ENCODE measurements around the gene FIBIN. TPM values are rescaled to one million over a fixed set of nuclear protein-coding genes. Genes with fewer than 3 reads are reported as not detected.

Gene FIBIN
- total and polyA plus RNA-seq, 8 donors, result 4.0 to 18.5 (median 6.9) TPM

GRCh38 chr11:27024865-27025264, 31.0 kb downstream of the FIBIN start:
- intact Hi-C loops (cut with DNase I), result no loop called here
- no peaks in the 10 kb centered on the region for H3K4me1 ChIP-seq
- no peaks in the 10 kb centered on the region for H3K27me3 ChIP-seq
- H3K27ac ChIP-seq, result no peak overlapping the region
- DNase-seq (no peak), ATAC-seq (no peak)
- peaks cover 0 to 2% of the 10 kb centered on the region in 2 donors for H3K9me3 ChIP-seq
- no peaks in the 10 kb centered on the region for H3K36me3 ChIP-seq
- no peak overlapping the region for H3K4me3 ChIP-seq
- no peak for TF ChIP-seq CTCF (IDR thresholded peaks at IDR 0.05)

GRCh38 chr11:27025312-27025955, 31.5 kb downstream of the FIBIN start:
- no peaks in the 10 kb centered on the region for H3K27me3 ChIP-seq
- H3K9me3 ChIP-seq, result peaks cover 0 to 2% of the 10 kb centered on the region in 2 donors
- no peak overlapping the region for H3K27ac ChIP-seq
- H3K36me3 ChIP-seq, result no peaks in the 10 kb centered on the region
- ATAC-seq (no peak), DNase-seq (no peak)
- intact Hi-C loops (cut with DNase I), result no loop called here
- no peaks in the 10 kb centered on the region for H3K4me1 ChIP-seq
- TF ChIP-seq CTCF (IDR thresholded peaks at IDR 0.05), result no peak
- H3K4me3 ChIP-seq, result no peak overlapping the region

- no peak overlapping the region for H3K27ac ChIP-seq
- H3K4me1 ChIP-seq, result no peaks in the 10 kb centered on the region
- no peak for TF ChIP-seq CTCF (IDR thresholded peaks at IDR 0.05)
- H3K4me3 ChIP-seq, result no peak overlapping the region
- DNase-seq, result no peak
- H3K36me3 ChIP-seq, result no peaks in the 10 kb centered on the region
- ATAC-seq, result no peak
- peaks cover 0 to 2% of the 10 kb centered on the region in 2 donors for H3K9me3 ChIP-seq
- intact Hi-C loops (cut with DNase I), result no loop called here
- H3K27me3 ChIP-seq, result no peaks in the 10 kb centered on the region
Observed at GRCh38 chr11:27025957-27026733, 32.2 kb downstream of the FIBIN start.

GRCh38 chr11:27028561-27028965, 34.7 kb downstream of the FIBIN start:
- intact Hi-C loops (cut with DNase I), result no loop called here
- Histone ChIP-seq H3K27me3 (no peaks in the 10 kb centered on the region), H3K27ac (no peak overlapping the region), H3K36me3 (no peaks in the 10 kb centered on the region), H3K9me3 (peaks cover 0 to 9% of the 10 kb centered on the region in 2 donors), H3K4me1 (no peaks in the 10 kb centered on the region), H3K4me3 (no peak overlapping the region)
- peak in 2 of 4 donors; percentile 83 to 86 for DNase-seq
- ATAC-seq, result peak; percentile 42
- no peak for TF ChIP-seq CTCF (IDR thresholded peaks at IDR 0.05)

- H3K27me3 ChIP-seq, result no peaks in the 10 kb centered on the region
- H3K27ac ChIP-seq, result no peak overlapping the region
- intact Hi-C loops (cut with DNase I), result no loop called here
- DNase-seq (no peak), ATAC-seq (no peak)
- peaks cover 0 to 16% of the 10 kb centered on the region in 2 donors for H3K9me3 ChIP-seq
- H3K4me3 ChIP-seq, result no peak overlapping the region
- no peaks in the 10 kb centered on the region for H3K36me3 ChIP-seq
- no peaks in the 10 kb centered on the region for H3K4me1 ChIP-seq
- no peak for TF ChIP-seq CTCF (IDR thresholded peaks at IDR 0.05)
Observed at GRCh38 chr11:27029966-27030365, 36.1 kb downstream of the FIBIN start.

Measured in left lung (tissue), 10 donors.